Suprapubic skin (tissue), 4 donors: ENCODE results near the gene SBK2. TPM values are rescaled to one million over a fixed set of nuclear protein-coding genes. Genes with fewer than 3 reads are reported as not detected.

Source experiments
- DNase-seq, 2 donors: peaks; one replicate each; pipeline ENCODE4 v3.0.0-alpha.2; 2019; ENCODE audit warnings: low spot score in 2 of 2
- H3K27ac ChIP-seq: fragments of 200-600 bp; sonication (generic); one replicate; pipeline ENCODE4 v1.5.1; 2019
- H3K27me3 ChIP-seq: fragments of 200-600 bp; sonication (generic); one replicate; pipeline ENCODE4 v1.5.1; 2019
- H3K36me3 ChIP-seq: fragments of 200-600 bp; sonication (generic); one replicate; pipeline ENCODE4 v1.5.1; 2019
- H3K4me1 ChIP-seq: fragments of 200-600 bp; sonication (generic); one replicate; pipeline ENCODE4 v1.5.1; 2019
- H3K4me3 ChIP-seq: fragments of 200-600 bp; sonication (generic); one replicate; pipeline ENCODE4 v1.5.1; 2019; ENCODE audit warnings: mild to moderate bottlenecking
- H3K9me3 ChIP-seq: fragments of 200-600 bp; sonication (generic); one replicate; pipeline ENCODE4 v1.5.1; 2019
- EP300 ChIP-seq: sonication (generic); formaldehyde crosslinking; IDR thresholded peaks from one replicate; pipeline ENCODE4 v1.6.1; 2017; ENCODE audit warnings: antibody characterized with exemption
- POLR2A ChIP-seq, 2 donors: fragments of 450-650 bp; IDR thresholded peaks; one replicate each; pipeline ENCODE4 v1.6.1; 2017; ENCODE audit warnings: antibody characterized with exemption in 2 of 2, mild to moderate bottlenecking in 2 of 2, moderate library complexity in 2 of 2
- POLR2AphosphoS5 ChIP-seq, 3 donors: sonication (generic); formaldehyde crosslinking; IDR thresholded peaks; one replicate each; pipeline ENCODE4 v1.6.1; 2017; ENCODE audit warnings: antibody characterized with exemption in 3 of 3
- WGBS: methylation state at CpG from one replicate; pipeline ENCODE4 v1.1.5; 2018; 5-methylcytosine and 5-hydroxymethylcytosine counted together
- total RNA-seq, 4 donors: library from RNA; depleted of rRNA; stranded (reverse); fragments of >200 nt; gene quantifications; one replicate each; pipeline ENCODE4 v1.1.0, GENCODE V29; 2016
- TF ChIP-seq, protein P1 (sequence below), 2 donors: fragments of 200-600 bp in 1 of 2; fragments of 450-650 bp in 1 of 2; sonication (generic) in 1 of 2; IDR thresholded peaks; one replicate each; pipeline ENCODE4 v1.5.1; 2016 to 2019; ENCODE audit warnings: antibody characterized with exemption in 2 of 2, mild to moderate bottlenecking in 1 of 2, moderate library complexity in 1 of 2

The SBK2 gene
- total RNA-seq, 4 donors from 2014 or later, result not detected

DNA sequence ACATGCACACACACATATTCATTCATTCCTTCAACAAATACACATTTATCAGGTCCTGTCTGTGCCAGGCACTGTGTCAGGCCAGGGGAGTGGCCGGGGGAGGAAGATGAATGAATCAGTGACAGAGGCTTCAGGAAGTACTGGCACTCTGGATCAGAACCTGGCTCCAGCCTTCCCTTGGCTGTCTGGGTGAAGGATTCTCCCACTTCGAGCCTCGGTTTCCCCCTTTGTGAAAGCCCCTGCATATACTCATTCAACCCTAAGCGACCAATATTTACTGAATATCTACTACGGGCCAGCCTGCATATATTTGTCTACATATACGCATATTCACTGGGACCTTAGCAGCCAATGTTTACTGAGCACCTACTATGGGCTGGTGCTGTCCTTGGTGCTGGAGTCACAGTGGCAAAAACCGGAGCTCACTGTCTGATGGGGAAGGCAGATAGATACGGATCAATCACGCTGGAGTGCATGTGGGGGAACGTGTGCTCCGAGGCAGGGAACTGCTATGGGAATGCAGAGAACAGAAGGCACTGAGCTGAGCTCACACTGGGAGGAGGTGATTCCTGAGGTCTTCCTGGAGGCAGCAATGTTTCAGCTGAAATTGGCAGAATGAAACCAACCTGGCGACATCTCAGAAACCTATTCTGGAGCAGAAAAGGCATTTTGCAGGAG lies 44.4 kb upstream of the SBK2 start:
- no peaks in the 10 kb centered on the region for H3K9me3 ChIP-seq
- H3K4me1 ChIP-seq, result peaks cover 33% of the 10 kb centered on the region
- H3K4me3 ChIP-seq, result peak overlapping the region; percentile 70
- no peak for DNase-seq
- H3K27ac ChIP-seq, result peak overlapping the region; percentile 71
- TF ChIP-seq POLR2AphosphoS5 (IDR thresholded peaks at IDR 0.05), result no peak
- TF ChIP-seq, protein P1, sequence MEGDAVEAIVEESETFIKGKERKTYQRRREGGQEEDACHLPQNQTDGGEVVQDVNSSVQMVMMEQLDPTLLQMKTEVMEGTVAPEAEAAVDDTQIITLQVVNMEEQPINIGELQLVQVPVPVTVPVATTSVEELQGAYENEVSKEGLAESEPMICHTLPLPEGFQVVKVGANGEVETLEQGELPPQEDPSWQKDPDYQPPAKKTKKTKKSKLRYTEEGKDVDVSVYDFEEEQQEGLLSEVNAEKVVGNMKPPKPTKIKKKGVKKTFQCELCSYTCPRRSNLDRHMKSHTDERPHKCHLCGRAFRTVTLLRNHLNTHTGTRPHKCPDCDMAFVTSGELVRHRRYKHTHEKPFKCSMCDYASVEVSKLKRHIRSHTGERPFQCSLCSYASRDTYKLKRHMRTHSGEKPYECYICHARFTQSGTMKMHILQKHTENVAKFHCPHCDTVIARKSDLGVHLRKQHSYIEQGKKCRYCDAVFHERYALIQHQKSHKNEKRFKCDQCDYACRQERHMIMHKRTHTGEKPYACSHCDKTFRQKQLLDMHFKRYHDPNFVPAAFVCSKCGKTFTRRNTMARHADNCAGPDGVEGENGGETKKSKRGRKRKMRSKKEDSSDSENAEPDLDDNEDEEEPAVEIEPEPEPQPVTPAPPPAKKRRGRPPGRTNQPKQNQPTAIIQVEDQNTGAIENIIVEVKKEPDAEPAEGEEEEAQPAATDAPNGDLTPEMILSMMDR (IDR thresholded peaks at IDR 0.05), result no peak
- TF ChIP-seq EP300, result no peak
- no peak for TF ChIP-seq POLR2A (IDR thresholded peaks at IDR 0.05)
- peaks cover 3% of the 10 kb centered on the region for H3K27me3 ChIP-seq
- WGBS, result 21% methylated on average over 8 of the region's 12 CpGs
- peaks cover 23% of the 10 kb centered on the region for H3K36me3 ChIP-seq

DNA sequence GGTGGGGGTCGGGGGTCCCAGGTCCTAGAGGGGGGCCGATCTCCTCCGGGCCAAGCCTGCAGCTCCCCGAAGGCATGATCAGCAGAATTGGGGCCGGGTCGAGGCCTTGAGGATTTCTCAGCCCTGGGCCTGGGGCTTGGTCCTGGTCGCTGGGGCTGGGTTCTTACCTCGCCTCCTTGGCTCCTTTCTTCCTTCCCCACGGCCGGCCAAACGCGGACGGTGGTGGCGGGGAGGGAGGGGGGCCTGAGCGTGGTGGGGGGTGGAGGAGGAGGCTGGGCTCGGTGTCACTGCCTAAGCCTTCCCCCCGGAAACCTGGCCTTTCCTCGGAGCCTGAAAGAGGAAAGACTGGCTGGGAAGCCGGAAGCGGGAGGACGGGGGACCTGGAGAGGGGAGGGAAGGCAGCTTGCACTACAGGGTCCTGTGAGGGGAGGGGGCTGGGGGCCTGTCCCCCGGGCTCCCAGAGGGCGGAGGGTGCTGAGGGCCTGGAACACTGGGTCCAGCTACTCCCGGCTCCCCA lies 43.8 kb upstream of the SBK2 start, which contains the start of gene ZNF579:
Gene ZNF579, minus strand, starts transcription at position 221 of the 517 bp plus-strand sequence. CDS start 1,209 bp downstream, outside the sequence.
- Histone ChIP-seq H3K9me3 (no peaks in the 10 kb centered on the region), H3K27ac (peak within 1 kb of the TSS; percentile 71), H3K4me3 (peak within 1 kb of the TSS; percentile 70), H3K4me1 (peaks cover 27% of the 10 kb centered on the region), H3K36me3 (peaks cover 23% of the 10 kb centered on the region), H3K27me3 (peaks cover under 1% of the 10 kb centered on the region)
- TF ChIP-seq, protein P1 (IDR thresholded peaks at IDR 0.05), result no peak
- TF ChIP-seq POLR2AphosphoS5 (IDR thresholded peaks at IDR 0.05), result peak in 1 of 3 donors; percentile 22
- WGBS, result no CpG with 5 or more reads among the region's 24 CpGs
- DNase-seq, result peak; percentile 89 to 92

DNA sequence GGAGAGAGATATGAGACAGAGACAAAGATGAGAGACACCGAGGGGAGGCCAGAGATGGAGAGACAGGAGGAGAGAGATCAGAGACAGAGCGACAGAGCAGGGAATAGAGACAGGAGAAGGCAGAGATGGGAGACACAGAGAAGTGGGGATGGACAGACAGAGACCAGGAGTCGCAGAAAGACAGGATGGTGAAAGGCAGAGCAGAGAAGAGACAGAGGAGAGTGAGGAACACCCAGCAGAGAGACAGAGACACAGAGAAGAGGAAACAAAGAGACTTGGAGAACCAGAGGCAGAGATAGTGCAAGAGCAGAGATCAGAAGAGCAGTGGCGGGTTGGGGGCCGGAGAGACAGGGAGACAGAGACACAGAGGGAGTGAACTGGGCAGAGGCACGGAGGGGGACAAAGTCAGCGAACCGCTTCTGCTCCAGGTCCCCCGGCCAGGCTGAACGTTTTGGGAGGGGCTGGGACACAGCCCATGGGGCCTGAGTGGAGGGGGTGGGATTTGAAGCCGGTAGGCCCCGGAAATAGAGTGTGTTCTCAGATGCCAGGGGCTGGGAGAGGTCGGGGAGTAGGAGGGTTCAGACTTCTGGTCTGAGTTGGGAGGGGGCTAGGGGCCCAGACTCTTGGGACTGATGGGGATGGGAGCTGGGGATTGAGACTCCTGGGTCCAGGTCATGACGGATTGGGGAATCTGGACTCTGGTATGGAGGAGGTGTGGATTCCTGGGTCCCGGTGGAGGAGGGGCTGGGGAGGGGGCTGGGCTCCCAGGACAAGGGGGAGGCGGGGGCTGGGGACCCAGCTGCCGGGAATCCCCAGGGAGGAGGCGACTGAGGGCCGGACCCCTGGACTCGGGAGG lies 43.1 kb upstream of the SBK2 start:
- DNase-seq, result no peak
- TF ChIP-seq, protein P1 (IDR thresholded peaks at IDR 0.05), result no peak
- TF ChIP-seq EP300, result no peak
- no peak for TF ChIP-seq POLR2AphosphoS5 (IDR thresholded peaks at IDR 0.05)
- H3K9me3 ChIP-seq, result no peaks in the 10 kb centered on the region
- H3K36me3 ChIP-seq, result peaks cover 23% of the 10 kb centered on the region
- no peaks in the 10 kb centered on the region for H3K27me3 ChIP-seq
- H3K4me3 ChIP-seq, result peak overlapping the region; percentile 70
- peak overlapping the region; percentile 71 for H3K27ac ChIP-seq
- H3K4me1 ChIP-seq, result peaks cover 23% of the 10 kb centered on the region
- WGBS, result 11% methylated on average over 18 of the region's 20 CpGs

DNA sequence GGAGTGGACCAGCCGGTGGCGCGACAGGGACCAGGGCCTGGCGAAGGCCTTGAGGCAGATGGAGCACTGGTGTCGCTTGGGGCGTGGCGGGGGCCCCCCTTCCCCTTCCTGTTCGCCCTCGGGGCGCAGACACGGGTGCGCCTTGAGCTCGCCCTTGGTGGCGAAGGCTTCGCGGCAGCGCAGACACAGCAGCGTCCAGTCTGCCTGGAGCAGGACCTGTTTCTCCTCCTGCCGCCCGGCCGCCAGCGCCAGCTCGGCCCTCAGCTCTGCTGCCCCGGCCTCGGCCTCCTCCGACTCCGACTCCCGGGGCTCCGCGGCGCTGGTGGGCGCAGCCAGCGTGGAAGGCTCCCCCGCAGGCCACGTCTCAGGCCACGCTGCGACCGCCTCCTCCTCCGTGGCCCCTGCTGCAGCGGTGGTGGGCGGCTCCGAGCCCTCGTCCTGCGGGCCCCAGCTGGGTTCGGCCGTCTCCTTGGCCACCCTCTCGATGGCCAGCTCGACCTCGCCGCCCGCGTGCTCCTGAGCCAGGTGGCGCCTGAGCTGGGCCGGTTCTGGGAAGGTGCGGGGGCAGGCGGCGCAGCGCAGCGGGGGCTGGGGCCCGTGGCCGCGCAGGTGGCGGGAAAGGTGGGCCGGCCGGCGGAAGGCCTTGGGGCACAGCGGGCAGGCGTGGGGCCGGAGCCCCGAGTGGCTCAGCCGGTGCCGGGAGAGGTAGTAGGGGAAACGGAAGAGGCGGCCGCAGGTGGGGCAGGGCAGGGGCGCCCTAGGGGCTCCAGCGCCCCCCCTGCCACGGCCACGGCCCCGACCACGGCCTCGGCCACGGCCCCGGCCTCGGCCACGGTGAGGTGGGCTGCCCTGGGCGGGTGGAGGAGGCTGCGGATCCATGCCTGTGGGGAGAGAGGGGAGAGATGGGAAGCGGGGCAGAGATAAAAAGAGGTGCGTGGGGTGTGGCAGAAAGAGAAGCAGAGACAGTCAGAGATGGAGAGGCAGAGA lies 42.1 kb upstream of the SBK2 start:
- H3K4me3 ChIP-seq, result peak overlapping the region; percentile 70
- no peak overlapping the region for H3K27ac ChIP-seq
- WGBS, result 93% methylated on average over 57 of the region's 90 CpGs
- H3K27me3 ChIP-seq, result no peaks in the 10 kb centered on the region
- no peaks in the 10 kb centered on the region for H3K9me3 ChIP-seq
- H3K4me1 ChIP-seq, result peaks cover 23% of the 10 kb centered on the region
- no peak for TF ChIP-seq POLR2A (IDR thresholded peaks at IDR 0.05)
- no peak for DNase-seq
- peaks cover 23% of the 10 kb centered on the region for H3K36me3 ChIP-seq

DNA sequence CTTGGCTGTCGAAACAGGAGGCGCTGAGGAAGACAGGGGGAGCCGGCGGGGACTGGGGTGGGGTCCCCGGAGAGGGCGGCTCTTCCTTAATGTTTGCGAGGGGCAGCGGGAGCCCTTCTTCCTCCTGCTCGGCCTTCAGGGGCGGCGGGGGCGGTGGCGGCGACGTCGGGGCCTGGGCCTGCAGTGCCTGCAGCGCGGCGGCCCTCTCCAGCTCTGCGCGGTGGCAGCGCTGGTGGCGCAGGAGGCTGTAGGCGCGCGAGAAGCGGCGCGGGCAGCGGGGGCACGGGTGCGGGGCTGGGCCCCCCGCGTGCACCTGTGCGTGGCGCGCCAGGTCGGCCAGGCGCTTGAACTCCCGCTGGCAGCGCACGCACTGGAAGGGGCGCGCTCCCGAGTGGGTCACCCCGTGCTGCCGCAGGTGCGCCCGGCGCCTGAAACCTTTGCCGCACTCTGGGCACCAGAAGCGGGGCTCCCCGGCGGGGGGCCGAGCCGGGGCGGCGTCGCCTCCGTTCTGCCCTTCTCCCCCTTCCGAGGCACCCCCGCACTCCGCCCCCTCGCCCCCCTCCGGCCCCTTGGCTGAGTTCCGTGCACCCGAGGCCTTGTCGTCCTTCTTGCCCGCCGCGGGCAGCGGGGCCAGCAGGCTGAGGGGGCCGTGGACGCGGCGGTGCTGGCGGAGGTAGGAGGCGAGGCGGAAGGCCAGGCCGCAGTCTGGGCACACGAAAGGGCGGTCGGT lies 41.3 kb upstream of the SBK2 start:
- DNase-seq, result no peak
- Histone ChIP-seq H3K9me3 (no peaks in the 10 kb centered on the region), H3K36me3 (peaks cover 23% of the 10 kb centered on the region), H3K4me1 (peaks cover 23% of the 10 kb centered on the region), H3K4me3 (no peak overlapping the region), H3K27ac (no peak overlapping the region), H3K27me3 (no peaks in the 10 kb centered on the region)
- 95% methylated on average over 47 of the region's 83 CpGs for WGBS
- no peak for TF ChIP-seq EP300
